Measurements from ENCODE around the gene MINPP1. TPM values are rescaled to one million over a fixed set of nuclear protein-coding genes. Genes with fewer than 3 reads are reported as not detected.
A peak's percentile ranks its signal among the peaks of the same experiment; 100 is the strongest.

The MINPP1 gene
- total RNA-seq, 1 donor from 2014 or later: 23.3 TPM

DNA sequence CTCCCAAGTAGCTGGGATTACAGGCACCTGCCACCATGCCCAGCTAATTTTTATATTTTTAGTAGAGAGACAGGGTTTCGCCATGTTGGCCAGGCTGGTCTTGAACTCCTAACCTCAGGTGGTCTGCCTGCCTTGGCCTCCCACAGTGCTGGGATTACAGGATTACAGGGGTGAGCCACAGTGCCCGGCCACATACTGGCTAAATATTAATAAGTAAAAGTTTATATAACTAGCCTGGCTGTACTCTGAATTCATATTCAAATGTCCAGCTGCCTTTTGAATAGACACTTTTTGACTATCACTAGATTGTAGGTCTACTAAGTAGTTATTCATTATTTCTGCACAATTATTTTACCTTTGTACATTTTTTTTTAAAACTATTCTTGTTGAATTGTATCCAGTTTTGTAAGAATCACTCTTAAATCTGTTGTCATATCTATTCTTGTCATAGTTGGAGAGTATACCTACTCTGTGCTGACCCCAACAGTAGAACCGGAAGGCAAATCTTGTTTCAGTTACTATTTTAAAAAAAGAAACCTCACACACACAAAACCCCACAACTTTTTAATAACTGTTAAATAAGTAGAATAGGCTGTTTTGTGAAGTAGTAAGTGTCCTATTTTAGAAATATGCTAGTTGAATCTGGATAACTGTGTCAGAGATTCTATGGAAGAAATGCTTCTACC, 29.6 kb downstream of the MINPP1 start:
- Mint-ChIP-seq H3K36me3 (peaks cover 29% of the 10 kb centered on the region), H3K9me3 (peaks cover 7% of the 10 kb centered on the region), H3K4me1 (peaks cover 10% of the 10 kb centered on the region), H3K4me3 (no peak overlapping the region), H3K27ac (no peak overlapping the region), H3K27me3 (ENCODE audit: low read depth) (no peaks in the 10 kb centered on the region)
- DNase-seq (ENCODE audit: low spot score in 2 of 2, unreplicated experiment in 2 of 2): no peak
- TF ChIP-seq, protein P1, sequence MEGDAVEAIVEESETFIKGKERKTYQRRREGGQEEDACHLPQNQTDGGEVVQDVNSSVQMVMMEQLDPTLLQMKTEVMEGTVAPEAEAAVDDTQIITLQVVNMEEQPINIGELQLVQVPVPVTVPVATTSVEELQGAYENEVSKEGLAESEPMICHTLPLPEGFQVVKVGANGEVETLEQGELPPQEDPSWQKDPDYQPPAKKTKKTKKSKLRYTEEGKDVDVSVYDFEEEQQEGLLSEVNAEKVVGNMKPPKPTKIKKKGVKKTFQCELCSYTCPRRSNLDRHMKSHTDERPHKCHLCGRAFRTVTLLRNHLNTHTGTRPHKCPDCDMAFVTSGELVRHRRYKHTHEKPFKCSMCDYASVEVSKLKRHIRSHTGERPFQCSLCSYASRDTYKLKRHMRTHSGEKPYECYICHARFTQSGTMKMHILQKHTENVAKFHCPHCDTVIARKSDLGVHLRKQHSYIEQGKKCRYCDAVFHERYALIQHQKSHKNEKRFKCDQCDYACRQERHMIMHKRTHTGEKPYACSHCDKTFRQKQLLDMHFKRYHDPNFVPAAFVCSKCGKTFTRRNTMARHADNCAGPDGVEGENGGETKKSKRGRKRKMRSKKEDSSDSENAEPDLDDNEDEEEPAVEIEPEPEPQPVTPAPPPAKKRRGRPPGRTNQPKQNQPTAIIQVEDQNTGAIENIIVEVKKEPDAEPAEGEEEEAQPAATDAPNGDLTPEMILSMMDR (IDR thresholded peaks at IDR 0.05; ENCODE audit: unreplicated experiment): no peak

DNA sequence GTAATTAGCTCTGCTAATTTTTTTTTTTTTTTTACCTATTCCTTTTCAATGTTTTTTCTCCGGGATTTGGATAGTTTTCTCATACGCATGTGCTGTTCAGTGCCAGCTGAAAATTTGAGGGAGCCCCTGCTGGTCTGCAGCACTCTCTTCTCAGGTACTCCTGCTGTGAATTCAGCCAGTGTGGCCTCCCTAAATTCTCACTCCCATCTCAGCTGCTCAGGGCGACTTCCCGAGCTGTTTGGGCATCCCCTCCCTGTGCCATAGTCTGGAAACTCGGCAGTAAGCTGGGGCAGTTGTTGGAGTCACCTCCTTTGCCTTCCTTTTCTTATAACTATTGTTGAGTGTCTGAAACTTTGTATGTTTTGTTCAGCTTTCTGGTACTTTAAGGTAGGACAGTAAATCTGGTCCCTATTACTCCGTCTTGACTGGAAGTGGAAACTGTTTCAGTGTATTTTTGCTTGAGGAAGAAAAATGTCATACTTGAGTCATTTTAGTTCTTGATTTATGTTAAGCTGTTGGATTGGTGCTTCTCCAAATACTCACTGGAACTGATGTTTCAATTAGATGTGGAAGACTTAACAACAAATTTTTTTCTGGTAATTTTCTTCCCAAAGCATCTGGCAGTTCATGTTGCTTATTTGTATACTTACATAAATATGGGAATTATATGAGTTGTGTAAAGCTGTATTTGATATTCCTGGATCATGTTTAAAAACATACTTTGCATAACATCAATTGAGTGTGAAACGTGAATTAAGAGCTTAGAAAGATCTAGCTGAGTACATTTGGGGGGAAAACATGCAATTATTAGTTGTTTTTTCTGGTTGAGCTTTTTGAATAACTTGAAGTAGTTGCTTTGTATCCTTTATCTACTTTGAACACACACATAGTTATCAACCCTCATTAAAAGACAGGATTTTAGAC, 33.7 kb downstream of the MINPP1 start:
- H3K27me3 Mint-ChIP-seq (ENCODE audit: low read depth): no peaks in the 10 kb centered on the region
- no peak overlapping the region for H3K27ac Mint-ChIP-seq

DNA sequence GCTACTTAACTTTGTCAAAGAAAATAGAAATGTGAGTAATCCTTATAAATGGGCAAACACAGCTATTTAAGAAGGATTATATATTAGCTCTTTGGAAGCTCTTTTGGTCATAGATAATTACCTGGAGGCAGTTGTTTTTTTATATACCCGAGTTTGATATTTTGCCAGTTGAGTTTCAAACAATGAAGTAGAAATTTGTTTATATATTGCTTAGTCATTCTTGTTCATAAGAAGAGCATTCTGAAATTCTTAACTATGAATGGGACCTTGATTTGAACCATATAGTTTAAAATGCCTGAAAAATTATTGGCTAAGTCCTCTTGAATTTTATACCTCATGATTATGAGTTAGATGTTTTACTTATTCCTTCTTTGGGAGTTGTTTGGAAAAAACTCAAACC, 36.4 kb downstream of the MINPP1 start:
- H3K27ac Mint-ChIP-seq: no peak overlapping the region
- no peaks in the 10 kb centered on the region for H3K27me3 Mint-ChIP-seq (ENCODE audit: low read depth)
- no peak for DNase-seq (ENCODE audit: low spot score in 2 of 2, unreplicated experiment in 2 of 2)
- TF ChIP-seq, protein P1 (IDR thresholded peaks at IDR 0.05; ENCODE audit: unreplicated experiment): no peak
- H3K4me1 Mint-ChIP-seq: peaks cover 14% of the 10 kb centered on the region
- peaks cover 21% of the 10 kb centered on the region for H3K9me3 Mint-ChIP-seq
- H3K4me3 Mint-ChIP-seq: no peak overlapping the region
- peaks cover 48% of the 10 kb centered on the region for H3K36me3 Mint-ChIP-seq

More for the DNA sequence above, 33.7 kb downstream of the MINPP1 start:
- peaks cover 39% of the 10 kb centered on the region for H3K36me3 Mint-ChIP-seq
- peaks cover 21% of the 10 kb centered on the region for H3K9me3 Mint-ChIP-seq
- DNase-seq (ENCODE audit: low spot score in 2 of 2, unreplicated experiment in 2 of 2): no peak
- TF ChIP-seq, protein P1 (IDR thresholded peaks at IDR 0.05; ENCODE audit: unreplicated experiment): no peak
- peaks cover 8% of the 10 kb centered on the region for H3K4me1 Mint-ChIP-seq
- H3K4me3 Mint-ChIP-seq: no peak overlapping the region

DNA sequence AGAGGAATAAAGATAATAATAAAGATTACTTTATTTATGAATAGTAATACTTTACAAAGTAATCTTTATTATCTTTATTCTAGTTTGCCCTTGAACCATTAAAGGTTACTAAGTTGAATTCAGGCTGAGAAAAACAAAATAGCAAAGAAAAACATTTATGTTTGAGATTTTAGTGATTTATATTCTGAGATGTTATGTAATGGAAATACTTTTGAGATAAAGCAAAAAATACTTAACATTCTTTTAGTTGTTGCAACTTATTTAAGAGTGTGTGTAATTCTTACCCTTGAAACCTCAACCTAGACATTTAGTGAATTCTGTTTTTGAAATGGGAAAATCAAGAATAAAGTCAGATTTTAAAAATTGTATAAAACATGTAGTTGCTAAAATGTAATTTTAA, 40.0 kb downstream of the MINPP1 start:
- Mint-ChIP-seq H3K27me3 (ENCODE audit: low read depth) (no peaks in the 10 kb centered on the region), H3K9me3 (peaks cover 21% of the 10 kb centered on the region), H3K27ac (peak overlapping the region; percentile 76), H3K4me3 (no peak overlapping the region), H3K4me1 (peaks cover 19% of the 10 kb centered on the region), H3K36me3 (peaks cover 44% of the 10 kb centered on the region)
- DNase-seq (ENCODE audit: low spot score in 2 of 2, unreplicated experiment in 2 of 2): no peak
- TF ChIP-seq, protein P1 (IDR thresholded peaks at IDR 0.05; ENCODE audit: unreplicated experiment): no peak

DNA sequence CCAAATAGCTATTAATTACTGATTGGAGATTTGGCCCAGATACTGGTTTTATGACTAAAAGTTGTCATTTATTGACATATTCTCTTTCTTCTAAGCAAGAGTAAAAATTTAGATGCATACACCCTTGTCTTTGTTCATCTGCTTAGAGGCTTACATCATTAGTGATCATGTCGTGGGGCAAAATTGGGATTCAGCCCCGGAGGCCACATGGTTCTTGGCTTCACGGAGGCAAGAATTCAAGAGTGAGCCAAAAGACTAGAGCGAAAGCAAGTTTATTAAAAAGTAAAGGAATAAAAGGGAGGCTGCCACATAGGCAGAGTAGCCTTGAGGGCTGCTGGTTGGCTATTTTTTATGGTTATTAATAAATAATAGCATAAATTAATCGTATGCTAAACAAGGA, 41.1 kb downstream of the MINPP1 start:
- Mint-ChIP-seq H3K36me3 (peaks cover 39% of the 10 kb centered on the region), H3K27me3 (ENCODE audit: low read depth) (no peaks in the 10 kb centered on the region), H3K9me3 (peaks cover 25% of the 10 kb centered on the region), H3K27ac (peak overlapping the region; percentile 79), H3K4me3 (no peak overlapping the region), H3K4me1 (peaks cover 26% of the 10 kb centered on the region)
- no peak for DNase-seq (ENCODE audit: low spot score in 2 of 2, unreplicated experiment in 2 of 2)
- TF ChIP-seq, protein P1 (IDR thresholded peaks at IDR 0.05; ENCODE audit: unreplicated experiment): no peak

Data from mesothelial cell of epicardium (in vitro differentiated cells).